Skin of body (tissue), 2 donors: ENCODE measurements around the gene LIMS2. TPM values are rescaled to one million over a fixed set of nuclear protein-coding genes. Genes with fewer than 3 reads are reported as not detected.

Experiments used
- DNase-seq: peaks from one replicate; lab custom pipeline; 2025; lab: John Stamatoyannopoulos, UW
- total RNA-seq: library from RNA; depleted of rRNA; stranded (reverse); fragments of >200 nt; gene quantifications from one replicate; pipeline ENCODE4 v1.2.3, GENCODE V29; 2014

Gene LIMS2
- total RNA-seq, 1 donor from 2014 or later, result 3.8 TPM

GRCh38 chr2:127634626-127635379 is 40.5 kb downstream of the LIMS2 start:
- no peak for DNase-seq

- no peak for DNase-seq
Measured at GRCh38 chr2:127634066-127634617, 41.2 kb downstream of the LIMS2 start.

- DNase-seq, result no peak
Measured at GRCh38 chr2:127633556-127634065, 41.7 kb downstream of the LIMS2 start.

GRCh38 chr2:127632592-127633489 is 42.5 kb downstream of the LIMS2 start:
- no peak for DNase-seq

- DNase-seq, result no peak
Measured at GRCh38 chr2:127631997-127632581, 43.2 kb downstream of the LIMS2 start.

- no peak for DNase-seq
Measured at GRCh38 chr2:127631541-127631996, 43.8 kb downstream of the LIMS2 start.

GRCh38 chr2:127630864-127631540 is 44.3 kb downstream of the LIMS2 start:
- DNase-seq, result no peak

GRCh38 chr2:127630096-127630863 is 45.0 kb downstream of the LIMS2 start:
- no peak for DNase-seq

GRCh38 chr2:127629637-127630036 is 45.7 kb downstream of the LIMS2 start:
- no peak for DNase-seq

GRCh38 chr2:127628767-127629614 is 46.3 kb downstream of the LIMS2 start:
- no peak for DNase-seq

GRCh38 chr2:127627740-127628571 is 47.4 kb downstream of the LIMS2 start:
- no peak for DNase-seq

- no peak for DNase-seq
Measured at GRCh38 chr2:127626917-127627739, 48.2 kb downstream of the LIMS2 start.

GRCh38 chr2:127626175-127626574 is 49.2 kb downstream of the LIMS2 start:
- DNase-seq, result no peak

- DNase-seq, result no peak
Measured at GRCh38 chr2:127625572-127625951, 49.8 kb downstream of the LIMS2 start.

- no peak for DNase-seq
Measured at GRCh38 chr2:127624756-127625571, 50.4 kb downstream of the LIMS2 start.

GRCh38 chr2:127624320-127624755 is 51.0 kb downstream of the LIMS2 start:
- DNase-seq, result no peak
